Ishikawa (cell line): Measurements from ENCODE around the gene SCAND1.

Source experiments
- MAX ChIP-seq: IDR thresholded peaks from 2 replicates; pipeline ENCODE4 v1.6.1; 2012
- RAD21 ChIP-seq: IDR thresholded peaks from 2 replicates; pipeline ENCODE4 v1.6.1; 2012; ENCODE audit warnings: low read depth
- TAF1 ChIP-seq: IDR thresholded peaks from 2 replicates; pipeline ENCODE4 v1.6.1; 2012; ENCODE audit warnings: low read depth, mild to moderate bottlenecking

GRCh38 chr20:35941620-35942019 is 12.7 kb downstream of the SCAND1 start:
- TF ChIP-seq MAX (no peak), TAF1 (no peak), RAD21 (no peak)
